SW 1271 (cell line): ENCODE measurements around the gene SRC.

Experiments used
- DNase-seq, 2 experiments: peaks; one replicate each; lab custom pipeline; 2025; lab: John Stamatoyannopoulos, UW

The SRC gene

GRCh38 chr20:37383229-37383989 lies 37.5 kb downstream of the SRC start:
- DNase-seq = no peak

GRCh38 chr20:37384683-37385174 lies 38.8 kb downstream of the SRC start:
- peak in 1 of 2 experiments; percentile 48 for DNase-seq

GRCh38 chr20:37385176-37385575 lies 39.2 kb downstream of the SRC start:
- no peak for DNase-seq

- DNase-seq = no peak
Observed at GRCh38 chr20:37385659-37386504, 39.9 kb downstream of the SRC start.

- DNase-seq = no peak
Observed at GRCh38 chr20:37386505-37387251, 40.7 kb downstream of the SRC start.

- DNase-seq = no peak
Observed at GRCh38 chr20:37387519-37388269, 41.8 kb downstream of the SRC start.

GRCh38 chr20:37388831-37389230 lies 42.9 kb downstream of the SRC start:
- DNase-seq = no peak

- no peak for DNase-seq
Observed at GRCh38 chr20:37389241-37389747, 43.4 kb downstream of the SRC start.

GRCh38 chr20:37389844-37390275 lies 43.9 kb downstream of the SRC start:
- DNase-seq = no peak

GRCh38 chr20:37390503-37390890 lies 44.6 kb downstream of the SRC start:
- DNase-seq = no peak

- DNase-seq = no peak
Observed at GRCh38 chr20:37390891-37391525, 45.1 kb downstream of the SRC start.

GRCh38 chr20:37392441-37393195 lies 46.7 kb downstream of the SRC start:
- DNase-seq = peak; percentile 32 to 40

GRCh38 chr20:37393196-37393862 lies 47.4 kb downstream of the SRC start:
- no peak for DNase-seq

GRCh38 chr20:37393863-37394542 lies 48.1 kb downstream of the SRC start:
- no peak for DNase-seq

GRCh38 chr20:37394543-37395409 lies 48.8 kb downstream of the SRC start:
- DNase-seq = no peak

- DNase-seq = no peak
Observed at GRCh38 chr20:37395410-37395797, 49.5 kb downstream of the SRC start.

- DNase-seq = no peak
Observed at GRCh38 chr20:37395921-37396415, 50.0 kb downstream of the SRC start.
